ENCODE data around the gene PSMD5.

Gene PSMD5

DNA sequence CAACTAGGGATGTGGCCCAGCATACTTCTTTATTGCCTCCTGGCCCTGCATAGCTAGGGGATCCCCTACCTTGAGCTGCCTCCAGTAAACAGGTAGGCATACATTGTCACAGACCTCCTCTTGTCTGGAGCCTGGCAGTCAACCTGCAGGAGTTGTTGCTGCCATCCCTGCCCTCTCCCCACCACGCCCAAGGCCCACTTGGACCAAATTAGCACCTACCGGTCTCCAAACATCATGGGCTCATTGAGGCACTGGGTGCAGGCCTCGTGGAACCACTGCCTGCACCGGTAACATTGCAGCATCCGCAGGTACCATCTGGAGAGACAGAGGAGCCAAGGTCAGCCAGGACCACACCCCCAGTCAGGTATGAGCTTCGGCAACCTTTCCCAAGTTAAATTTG is 23.9 kb upstream of the PSMD5 start:
- TF ChIP-seq, protein P1, sequence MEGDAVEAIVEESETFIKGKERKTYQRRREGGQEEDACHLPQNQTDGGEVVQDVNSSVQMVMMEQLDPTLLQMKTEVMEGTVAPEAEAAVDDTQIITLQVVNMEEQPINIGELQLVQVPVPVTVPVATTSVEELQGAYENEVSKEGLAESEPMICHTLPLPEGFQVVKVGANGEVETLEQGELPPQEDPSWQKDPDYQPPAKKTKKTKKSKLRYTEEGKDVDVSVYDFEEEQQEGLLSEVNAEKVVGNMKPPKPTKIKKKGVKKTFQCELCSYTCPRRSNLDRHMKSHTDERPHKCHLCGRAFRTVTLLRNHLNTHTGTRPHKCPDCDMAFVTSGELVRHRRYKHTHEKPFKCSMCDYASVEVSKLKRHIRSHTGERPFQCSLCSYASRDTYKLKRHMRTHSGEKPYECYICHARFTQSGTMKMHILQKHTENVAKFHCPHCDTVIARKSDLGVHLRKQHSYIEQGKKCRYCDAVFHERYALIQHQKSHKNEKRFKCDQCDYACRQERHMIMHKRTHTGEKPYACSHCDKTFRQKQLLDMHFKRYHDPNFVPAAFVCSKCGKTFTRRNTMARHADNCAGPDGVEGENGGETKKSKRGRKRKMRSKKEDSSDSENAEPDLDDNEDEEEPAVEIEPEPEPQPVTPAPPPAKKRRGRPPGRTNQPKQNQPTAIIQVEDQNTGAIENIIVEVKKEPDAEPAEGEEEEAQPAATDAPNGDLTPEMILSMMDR (IDR thresholded peaks at IDR 0.05): no peak

DNA sequence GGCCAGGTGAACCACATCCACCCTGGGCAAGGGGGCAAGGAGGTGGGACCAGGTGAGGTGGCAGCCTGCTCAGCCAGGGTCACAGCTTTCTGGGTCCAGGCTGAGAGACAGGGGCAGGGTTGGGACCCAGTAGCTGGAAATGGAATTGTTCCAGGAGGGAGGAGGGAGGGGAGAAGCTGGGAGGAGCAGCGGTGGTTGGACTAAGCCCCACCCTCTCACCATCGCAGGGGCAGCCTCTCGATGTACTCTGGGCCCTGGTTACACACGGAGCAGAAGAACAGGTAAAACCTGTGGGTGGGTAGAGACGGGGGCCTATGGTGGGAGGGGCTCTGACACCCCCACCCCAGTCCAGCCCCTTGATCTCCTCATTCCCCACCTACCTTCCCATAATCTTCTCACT is 23.1 kb upstream of the PSMD5 start:
- TF ChIP-seq, protein P1 (IDR thresholded peaks at IDR 0.05): no peak

DNA sequence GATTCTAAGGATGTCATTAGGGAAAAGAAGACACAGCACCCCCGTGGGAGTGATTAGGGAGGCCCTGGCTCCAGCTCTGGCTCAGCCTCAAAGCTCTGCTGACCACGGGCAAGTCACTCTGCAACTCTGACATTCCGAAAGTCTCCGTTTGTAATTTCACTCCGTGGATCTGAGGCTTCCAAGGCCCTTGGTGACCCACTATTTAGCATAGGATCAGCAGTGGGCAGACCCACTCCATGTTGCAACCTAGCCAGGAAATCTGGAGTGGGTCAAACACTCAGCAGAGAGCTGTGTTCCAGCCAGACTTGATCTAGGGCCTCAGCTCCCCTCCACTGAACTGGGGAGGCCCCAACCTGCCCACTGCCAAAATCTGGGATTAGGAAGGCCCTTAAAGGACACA is 22.5 kb upstream of the PSMD5 start:
- TF ChIP-seq, protein P1 (IDR thresholded peaks at IDR 0.05): no peak

DNA sequence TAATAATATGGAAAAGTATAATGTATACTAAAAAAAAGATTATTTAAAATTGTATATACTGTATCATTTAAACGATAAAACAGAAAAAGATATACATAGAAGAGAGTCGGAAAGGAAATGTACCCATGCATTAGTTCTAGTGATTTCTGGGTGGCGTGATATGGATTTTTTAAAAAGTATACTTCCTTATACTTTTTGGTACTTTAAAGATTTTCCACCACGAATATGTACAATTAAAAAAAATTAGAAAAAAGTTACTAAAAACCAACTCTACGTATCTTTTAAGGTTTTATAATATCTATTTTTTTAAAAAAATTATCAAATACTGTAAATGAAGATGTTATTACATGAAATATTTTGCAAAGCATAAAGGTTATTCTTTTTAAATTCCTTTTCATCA is 22.0 kb upstream of the PSMD5 start:
- TF ChIP-seq, protein P1 (IDR thresholded peaks at IDR 0.05): no peak

DNA sequence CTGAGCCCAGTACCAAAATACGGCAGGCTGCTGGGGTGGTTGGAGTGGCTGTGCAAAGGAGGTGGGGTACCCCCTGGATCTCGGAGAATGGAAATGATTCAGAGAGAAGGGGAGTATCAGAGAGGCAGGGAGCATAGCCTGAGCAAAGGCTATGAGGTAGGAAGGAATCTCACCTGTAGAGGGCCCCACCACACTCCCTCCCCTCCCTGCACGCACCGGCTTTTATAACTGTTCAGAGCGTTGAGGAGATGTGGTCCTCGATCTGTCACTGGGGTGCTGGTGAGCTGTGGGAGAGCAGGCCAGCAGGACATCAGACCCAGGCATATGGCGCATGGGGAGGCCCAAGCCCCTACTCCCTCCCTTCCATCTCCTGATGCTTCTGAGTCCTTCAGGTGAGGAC is 21.1 kb upstream of the PSMD5 start:
- TF ChIP-seq, protein P1 (IDR thresholded peaks at IDR 0.05): no peak

DNA sequence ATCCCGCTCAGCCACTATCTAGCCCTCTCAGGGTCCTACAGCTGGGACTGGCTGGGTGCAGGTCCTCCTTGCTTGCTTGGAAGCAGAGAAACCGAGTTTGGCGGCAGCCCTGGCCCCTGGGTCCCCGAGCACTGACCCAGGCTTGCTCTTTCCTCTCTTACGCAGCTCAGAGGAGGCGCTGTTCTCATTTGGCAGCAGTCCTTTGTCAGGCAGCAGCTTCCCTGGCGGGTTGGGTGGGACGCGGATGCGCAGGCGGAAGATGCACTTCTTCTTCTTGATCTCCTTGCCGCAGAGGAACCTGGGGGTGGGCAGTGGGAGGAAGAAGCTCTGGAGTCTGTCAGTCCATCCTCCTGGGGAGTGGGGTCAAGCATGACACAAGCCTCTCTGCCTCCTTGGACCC is 19.7 kb upstream of the PSMD5 start:
- TF ChIP-seq, protein P1 (IDR thresholded peaks at IDR 0.05): no peak

DNA sequence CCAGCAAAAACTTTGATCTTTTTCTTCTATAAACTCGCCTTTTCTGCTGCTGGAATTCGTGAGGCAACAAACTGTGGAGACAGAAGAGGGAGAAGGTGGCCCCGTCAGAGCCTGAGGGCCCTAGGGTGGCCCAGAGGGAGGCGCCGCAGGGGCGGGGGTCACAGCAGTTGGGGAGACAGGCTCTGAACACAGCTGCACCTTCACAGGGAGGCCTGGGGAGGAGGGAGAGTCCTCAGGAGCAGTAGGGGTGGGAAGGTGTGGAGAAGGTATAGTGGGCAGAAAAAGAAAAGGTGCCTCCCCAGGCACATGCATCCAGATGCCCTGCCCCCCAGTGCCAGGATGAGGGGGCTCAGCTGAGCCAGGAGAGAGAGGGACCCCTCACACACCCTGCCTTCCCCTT is 19.2 kb upstream of the PSMD5 start:
- TF ChIP-seq, protein P1 (IDR thresholded peaks at IDR 0.05): no peak

DNA sequence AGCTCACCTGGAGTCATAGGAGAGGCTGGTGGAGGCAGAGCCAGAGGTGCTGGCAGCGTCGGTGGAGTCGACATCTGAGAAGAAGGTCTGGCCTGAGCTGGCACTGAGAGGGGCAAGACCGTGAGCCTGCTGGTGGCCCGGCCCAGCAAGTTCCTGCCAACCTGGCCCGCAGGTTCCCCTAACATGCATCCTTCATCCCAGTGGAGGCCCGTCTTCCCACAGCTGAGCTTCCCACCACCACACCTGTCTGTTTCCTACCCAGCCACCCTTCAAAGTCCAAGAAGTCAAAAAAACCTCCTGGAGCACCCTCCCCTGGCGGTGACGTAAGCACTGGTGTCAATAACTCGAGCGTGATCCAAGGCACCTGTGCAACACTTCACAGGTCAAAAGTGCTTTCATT is 17.4 kb upstream of the PSMD5 start:
- TF ChIP-seq, protein P1 (IDR thresholded peaks at IDR 0.05): no peak

All from LNCAP (cell line).